ENCODE results near the gene SKIC8.

DNA sequence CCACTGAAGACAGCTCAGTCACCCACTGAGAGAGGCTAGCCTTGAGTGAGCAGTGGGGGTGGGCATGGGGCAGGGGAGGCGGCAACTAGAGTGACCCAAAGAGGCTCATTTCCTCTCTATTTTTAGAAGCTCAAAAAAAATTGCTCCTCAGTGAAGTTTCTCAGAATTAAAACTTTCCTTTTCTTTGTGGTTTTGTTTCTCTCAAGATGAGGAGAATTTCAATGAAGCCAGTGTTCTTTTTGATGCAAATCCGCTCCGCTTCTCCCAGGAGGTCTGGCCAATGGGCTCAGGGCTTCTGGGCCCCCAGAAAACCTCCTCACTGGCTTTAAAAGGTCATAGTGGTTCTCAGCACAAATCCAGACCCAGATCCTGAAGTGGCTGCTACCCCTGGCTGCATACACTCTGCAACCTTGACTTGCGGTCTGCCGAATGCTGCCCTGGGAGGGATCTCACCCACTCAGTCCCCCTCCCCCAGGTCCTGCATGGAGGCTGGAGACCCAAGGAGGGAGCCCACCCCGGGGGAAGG, 64.8 kb downstream of the SKIC8 start, which contains the start of gene ACSBG1:
- TF ChIP-seq, protein P1, sequence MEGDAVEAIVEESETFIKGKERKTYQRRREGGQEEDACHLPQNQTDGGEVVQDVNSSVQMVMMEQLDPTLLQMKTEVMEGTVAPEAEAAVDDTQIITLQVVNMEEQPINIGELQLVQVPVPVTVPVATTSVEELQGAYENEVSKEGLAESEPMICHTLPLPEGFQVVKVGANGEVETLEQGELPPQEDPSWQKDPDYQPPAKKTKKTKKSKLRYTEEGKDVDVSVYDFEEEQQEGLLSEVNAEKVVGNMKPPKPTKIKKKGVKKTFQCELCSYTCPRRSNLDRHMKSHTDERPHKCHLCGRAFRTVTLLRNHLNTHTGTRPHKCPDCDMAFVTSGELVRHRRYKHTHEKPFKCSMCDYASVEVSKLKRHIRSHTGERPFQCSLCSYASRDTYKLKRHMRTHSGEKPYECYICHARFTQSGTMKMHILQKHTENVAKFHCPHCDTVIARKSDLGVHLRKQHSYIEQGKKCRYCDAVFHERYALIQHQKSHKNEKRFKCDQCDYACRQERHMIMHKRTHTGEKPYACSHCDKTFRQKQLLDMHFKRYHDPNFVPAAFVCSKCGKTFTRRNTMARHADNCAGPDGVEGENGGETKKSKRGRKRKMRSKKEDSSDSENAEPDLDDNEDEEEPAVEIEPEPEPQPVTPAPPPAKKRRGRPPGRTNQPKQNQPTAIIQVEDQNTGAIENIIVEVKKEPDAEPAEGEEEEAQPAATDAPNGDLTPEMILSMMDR (IDR thresholded peaks at IDR 0.05): no peak
- TF ChIP-seq POLR2AphosphoS5 (IDR thresholded peaks at IDR 0.05; ENCODE audit: insufficient read depth in 1 of 2, low read depth in 1 of 2): no peak
- TF ChIP-seq POLR2A (IDR thresholded peaks at IDR 0.05): no peak
